Fibroblast of lung (primary cell): ENCODE data around the gene CAPN8. TPM values are rescaled to one million over a fixed set of nuclear protein-coding genes. Genes with fewer than 3 reads are reported as not detected.
A peak's percentile ranks its signal among the peaks of the same experiment; 100 is the strongest.

Experiments used
- DNase-seq, 2 donors: peaks; one replicate each; pipeline versions ENCODE4 v3.0.0 to v3.0.0-alpha.2; 2010; ENCODE audit warnings: low read depth in 2 of 2
- H2AFZ ChIP-seq: 2 replicates; pipeline ENCODE4 v1.5.1; 2012; ENCODE audit warnings: low read length, control low read depth, inconsistent platforms
- H3K27ac ChIP-seq: 2 replicates; pipeline ENCODE4 v1.5.1; 2011; ENCODE audit warnings: low read length, control low read depth; ENCODE audit not compliant: insufficient read depth
- H3K27me3 ChIP-seq: 2 replicates; pipeline ENCODE4 v1.5.1; 2011; ENCODE audit warnings: mild to moderate bottlenecking, low read length; ENCODE audit not compliant: control insufficient read depth, insufficient read depth
- H3K36me3 ChIP-seq: 2 replicates; pipeline ENCODE4 v1.5.1; 2011; ENCODE audit warnings: low read length; ENCODE audit not compliant: control insufficient read depth, insufficient read depth
- H3K4me1 ChIP-seq: 2 replicates; pipeline ENCODE4 v1.5.1; 2011; ENCODE audit warnings: low read length; ENCODE audit not compliant: control insufficient read depth, insufficient read depth; ENCODE audit errors: extremely low read depth
- H3K4me2 ChIP-seq: 2 replicates; pipeline ENCODE4 v1.5.1; 2011; ENCODE audit warnings: low read length, control low read depth; ENCODE audit not compliant: insufficient read depth; ENCODE audit errors: extremely low read depth
- H3K4me3 ChIP-seq, 4 experiments: fragments of 200-600 bp in 1 of 4; sonication (generic) in 1 of 4; replicated peaks in 1 of 4; 2 replicates each; pipeline ENCODE4 v1.5.1; 2011 to 2016; ENCODE audit warnings: low read length in 4 of 4, low read depth in 3 of 4, mild to moderate bottlenecking in 3 of 4, control low read depth in 2 of 4, inconsistent platforms in 1 of 4, mixed read lengths in 1 of 4; ENCODE audit not compliant: insufficient read depth in 1 of 4; ENCODE audit errors: control extremely low read depth in 1 of 4
- H3K79me2 ChIP-seq: 2 replicates; pipeline ENCODE4 v1.5.1; 2012; ENCODE audit warnings: mild to moderate bottlenecking, low read length, inconsistent platforms; ENCODE audit not compliant: control insufficient read depth, insufficient read depth
- H3K9ac ChIP-seq: 2 replicates; pipeline ENCODE4 v1.5.1; 2011; ENCODE audit warnings: mild to moderate bottlenecking, low read length, control low read depth; ENCODE audit not compliant: insufficient read depth
- H3K9me3 ChIP-seq: 2 replicates; pipeline ENCODE4 v1.5.1; 2012; ENCODE audit warnings: low read depth, low read length; ENCODE audit not compliant: control insufficient read depth, insufficient read depth
- H4K20me1 ChIP-seq: 2 replicates; pipeline ENCODE4 v1.5.1; 2011; ENCODE audit warnings: low read length; ENCODE audit not compliant: control insufficient read depth, insufficient read depth; ENCODE audit errors: extremely low read depth
- CTCF ChIP-seq, 2 donors: IDR thresholded peaks in 1 of 2; conservative IDR thresholded peaks in 1 of 2; 1 replicate in 1 of 2; 2 replicates in 1 of 2; pipeline ENCODE4 v1.5.1; 2011 to 2012; ENCODE audit warnings: low read length in 2 of 2, control low read depth in 1 of 2, inconsistent platforms in 1 of 2, low read depth in 1 of 2, mild to moderate bottlenecking in 1 of 2
- EZH2 ChIP-seq: IDR thresholded peaks from 2 replicates; pipeline ENCODE4 v1.5.1; 2012; ENCODE audit warnings: low read length, control low read depth, mild to moderate bottlenecking; ENCODE audit errors: missing control alignments
- polyA plus RNA-seq, 2 donors: library from polyadenylated mRNA; depleted of rRNA in 1 of 2; stranded (reverse) in 1 of 2; unstranded in 1 of 2; fragments of >200 nt; gene quantifications; 2 replicates each; pipeline ENCODE4 v1.2.1, GENCODE V29; 2011 to 2012; ENCODE audit warnings: missing spikeins in 1 of 2
- total RNA-seq: library from RNA; depleted of rRNA; stranded (reverse); fragments of >200 nt; gene quantifications from 2 replicates; pipeline ENCODE4 v1.2.1, GENCODE V29; 2014

CAPN8 gene
- total and polyA plus RNA-seq, 2 donors (not counting 1 experiment from before 2014, with no cell fraction given), result not detected

GRCh38 chr1:223678841-223679240, 13.3 kb upstream of the CAPN8 start:
- no peak for DNase-seq
- Histone ChIP-seq H3K4me1 (no peaks in the 10 kb centered on the region), H3K27ac (no peak overlapping the region), H3K4me3 (no peak overlapping the region), H3K9ac (no peak overlapping the region), H3K27me3 (peaks cover 13% of the 10 kb centered on the region), H3K4me2 (no peak overlapping the region), H3K36me3 (no peaks in the 10 kb centered on the region), H4K20me1 (no peaks in the 10 kb centered on the region), H3K79me2 (no peaks in the 10 kb centered on the region), H2AFZ (no peak overlapping the region), H3K9me3 (no peaks in the 10 kb centered on the region)
- TF ChIP-seq CTCF (conservative IDR thresholded peaks at IDR 0.05 in 1 of 2, IDR thresholded peaks at IDR 0.05 in 1 of 2; ENCODE audit: low read depth in 1 of 2, low read length in 2 of 2), result no peak
- TF ChIP-seq EZH2, result no peak

GRCh38 chr1:223674119-223674890, 8.8 kb upstream of the CAPN8 start:
- H3K27me3 ChIP-seq, result peaks cover 4% of the 10 kb centered on the region
- H3K79me2 ChIP-seq, result no peaks in the 10 kb centered on the region
- no peak overlapping the region for H3K4me2 ChIP-seq
- H4K20me1 ChIP-seq, result no peaks in the 10 kb centered on the region
- H3K27ac ChIP-seq, result no peak overlapping the region
- no peak overlapping the region for H3K4me3 ChIP-seq
- no peaks in the 10 kb centered on the region for H3K9me3 ChIP-seq
- no peak overlapping the region for H3K9ac ChIP-seq
- peaks cover 4% of the 10 kb centered on the region for H3K4me1 ChIP-seq
- TF ChIP-seq CTCF (conservative IDR thresholded peaks at IDR 0.05 in 1 of 2, IDR thresholded peaks at IDR 0.05 in 1 of 2; ENCODE audit: low read depth in 1 of 2, low read length in 2 of 2), result no peak
- TF ChIP-seq EZH2, result no peak
- no peak for DNase-seq
- no peaks in the 10 kb centered on the region for H3K36me3 ChIP-seq
- no peak overlapping the region for H2AFZ ChIP-seq

- no peaks in the 10 kb centered on the region for H3K9me3 ChIP-seq
- TF ChIP-seq EZH2 (no peak), CTCF (conservative IDR thresholded peaks at IDR 0.05 in 1 of 2, IDR thresholded peaks at IDR 0.05 in 1 of 2; ENCODE audit: low read depth in 1 of 2, low read length in 2 of 2) (peak; percentile 45 to 53)
- H3K36me3 ChIP-seq, result no peaks in the 10 kb centered on the region
- H3K27me3 ChIP-seq, result no peaks in the 10 kb centered on the region
- no peaks in the 10 kb centered on the region for H3K79me2 ChIP-seq
- no peak overlapping the region for H2AFZ ChIP-seq
- no peak overlapping the region for H3K9ac ChIP-seq
- peak; percentile 39 to 45 for DNase-seq
- peaks cover 4% of the 10 kb centered on the region for H3K4me1 ChIP-seq
- H3K27ac ChIP-seq, result no peak overlapping the region
- H3K4me3 ChIP-seq, result no peak overlapping the region
- H3K4me2 ChIP-seq, result no peak overlapping the region
- H4K20me1 ChIP-seq, result no peaks in the 10 kb centered on the region
Measured at GRCh38 chr1:223670458-223671159, 5.1 kb upstream of the CAPN8 start.
